ENCODE data around the gene GGT6. TPM values are rescaled to one million over a fixed set of nuclear protein-coding genes. Genes with fewer than 3 reads are reported as not detected.

The GGT6 gene
- polyA plus RNA-seq, 1 experiment = not detected

DNA sequence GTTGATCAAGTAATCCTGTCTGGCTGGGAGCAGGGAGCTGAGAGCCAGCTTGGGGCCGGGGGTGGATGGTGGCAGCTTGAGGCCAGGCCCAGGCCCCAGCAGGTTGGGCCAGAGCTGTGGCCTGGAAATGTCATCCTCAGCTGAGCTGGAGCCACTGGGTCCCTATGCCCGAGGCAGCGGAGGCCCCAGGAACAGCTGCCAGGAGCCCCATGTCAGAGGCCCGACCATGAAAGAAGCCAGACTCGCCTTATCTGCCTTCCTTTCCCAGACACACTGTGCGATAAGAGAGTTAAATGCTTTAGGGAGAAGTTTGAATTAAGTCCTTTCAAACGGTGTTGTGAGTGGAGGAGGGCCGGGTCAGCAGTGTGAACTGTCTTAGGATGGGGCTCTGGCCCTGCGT lies 27.4 kb upstream of the GGT6 start:
- no peak overlapping the region for H3K4me3 ChIP-seq (ENCODE audit: low read depth, low read length)
- POLR2A ChIA-PET = no interaction called here
- TF ChIP-seq, protein P1, sequence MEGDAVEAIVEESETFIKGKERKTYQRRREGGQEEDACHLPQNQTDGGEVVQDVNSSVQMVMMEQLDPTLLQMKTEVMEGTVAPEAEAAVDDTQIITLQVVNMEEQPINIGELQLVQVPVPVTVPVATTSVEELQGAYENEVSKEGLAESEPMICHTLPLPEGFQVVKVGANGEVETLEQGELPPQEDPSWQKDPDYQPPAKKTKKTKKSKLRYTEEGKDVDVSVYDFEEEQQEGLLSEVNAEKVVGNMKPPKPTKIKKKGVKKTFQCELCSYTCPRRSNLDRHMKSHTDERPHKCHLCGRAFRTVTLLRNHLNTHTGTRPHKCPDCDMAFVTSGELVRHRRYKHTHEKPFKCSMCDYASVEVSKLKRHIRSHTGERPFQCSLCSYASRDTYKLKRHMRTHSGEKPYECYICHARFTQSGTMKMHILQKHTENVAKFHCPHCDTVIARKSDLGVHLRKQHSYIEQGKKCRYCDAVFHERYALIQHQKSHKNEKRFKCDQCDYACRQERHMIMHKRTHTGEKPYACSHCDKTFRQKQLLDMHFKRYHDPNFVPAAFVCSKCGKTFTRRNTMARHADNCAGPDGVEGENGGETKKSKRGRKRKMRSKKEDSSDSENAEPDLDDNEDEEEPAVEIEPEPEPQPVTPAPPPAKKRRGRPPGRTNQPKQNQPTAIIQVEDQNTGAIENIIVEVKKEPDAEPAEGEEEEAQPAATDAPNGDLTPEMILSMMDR (IDR thresholded peaks at IDR 0.05; ENCODE audit: insufficient read depth, low read depth, low read length) = no peak
- H3K27me3 ChIP-seq (ENCODE audit: control insufficient read depth, insufficient read depth, low read length) = peaks cover 39% of the 10 kb centered on the region
- CTCF ChIA-PET = interaction anchor here (4.7 kb wide), 1 partner anchor 21 kb away, joined by 37 read pairs; no protein-coding TSS in a partner anchor
- DNase-seq (ENCODE audit: low read depth) = no peak
- no peaks in the 10 kb centered on the region for H3K36me3 ChIP-seq (ENCODE audit: control insufficient read depth, insufficient read depth, low read length)

DNA sequence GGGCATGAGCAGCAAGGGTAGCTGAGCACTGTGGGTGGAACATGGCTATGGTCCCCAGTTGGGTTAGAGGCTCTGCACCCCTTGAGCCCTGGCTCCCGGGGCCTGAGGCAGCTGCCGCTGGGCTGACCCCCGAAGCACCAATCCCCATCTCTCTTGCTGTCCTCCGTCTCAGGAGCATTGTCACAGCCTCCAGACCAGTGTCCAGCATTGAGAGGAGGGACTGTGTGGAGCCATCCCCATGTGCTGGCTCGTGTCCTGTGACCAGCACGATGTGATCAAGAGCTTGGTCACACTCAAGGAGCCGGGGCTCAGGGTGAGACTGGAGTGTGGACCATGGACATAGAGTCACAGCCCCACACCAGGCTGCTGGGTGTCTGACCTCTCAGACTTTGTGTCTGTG lies 26.8 kb upstream of the GGT6 start:
- POLR2A ChIA-PET = no interaction called here
- CTCF ChIA-PET = interaction anchor here (0.8 to 4.7 kb wide), 3 partner anchors 13 to 37 kb away, joined by 3 to 37 read pairs (median 3); no protein-coding TSS in a partner anchor
- Histone ChIP-seq H3K36me3 (ENCODE audit: control insufficient read depth, insufficient read depth, low read length) (no peaks in the 10 kb centered on the region), H3K4me3 (ENCODE audit: low read depth, low read length) (no peak overlapping the region), H3K27me3 (ENCODE audit: control insufficient read depth, insufficient read depth, low read length) (peaks cover 45% of the 10 kb centered on the region)
- no peak for DNase-seq (ENCODE audit: low read depth)
- TF ChIP-seq, protein P1 (IDR thresholded peaks at IDR 0.05; ENCODE audit: insufficient read depth, low read depth, low read length) = no peak

DNA sequence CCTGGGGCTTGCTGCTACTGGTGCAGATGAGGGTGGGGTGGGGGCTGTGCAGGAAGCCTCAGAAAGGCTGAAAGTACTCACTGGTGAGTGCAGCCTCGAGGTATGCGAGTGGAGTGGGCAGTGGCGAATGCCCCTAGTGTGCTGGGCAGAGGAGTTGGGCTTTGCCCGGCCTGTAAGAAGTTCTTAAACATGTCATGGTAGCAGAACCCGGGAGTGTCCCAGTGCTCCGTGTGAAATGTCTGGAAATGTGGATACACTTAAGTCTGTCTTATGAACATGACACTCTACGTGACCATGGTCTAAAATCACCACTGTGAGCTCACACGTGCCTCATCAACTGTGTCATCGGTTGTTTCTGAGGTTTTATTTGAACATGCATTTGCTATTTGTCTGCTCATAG lies 25.7 kb upstream of the GGT6 start:
- ChIA-PET POLR2A (no interaction called here), CTCF (interaction anchor here (0.7 to 4.7 kb wide), 4 partner anchors 20 to 165 kb away, joined by 3 to 37 read pairs (median 3); no protein-coding TSS in a partner anchor)
- H3K27me3 ChIP-seq (ENCODE audit: control insufficient read depth, insufficient read depth, low read length) = peaks cover 45% of the 10 kb centered on the region
- TF ChIP-seq, protein P1 (IDR thresholded peaks at IDR 0.05; ENCODE audit: insufficient read depth, low read depth, low read length) = no peak
- H3K4me3 ChIP-seq (ENCODE audit: low read depth, low read length) = no peak overlapping the region
- no peaks in the 10 kb centered on the region for H3K36me3 ChIP-seq (ENCODE audit: control insufficient read depth, insufficient read depth, low read length)
- no peak for DNase-seq (ENCODE audit: low read depth)

DNA sequence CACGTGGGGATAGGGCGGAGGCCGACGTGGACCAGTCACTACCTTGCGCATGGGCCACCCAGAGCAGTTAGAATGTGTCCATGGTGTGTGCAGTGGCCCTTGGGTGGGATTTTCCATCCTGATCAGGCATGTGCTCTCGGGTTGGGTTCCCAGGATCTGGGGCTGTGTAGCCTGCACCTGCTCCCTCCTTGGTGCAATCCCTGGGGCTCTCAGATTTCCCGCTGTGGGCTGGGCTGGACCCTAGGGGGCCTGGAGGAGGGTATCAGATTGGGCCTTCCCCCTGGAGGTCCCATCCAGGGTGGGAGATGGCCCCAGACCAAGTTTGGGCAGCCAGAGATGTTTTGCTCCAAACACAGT lies 25.2 kb upstream of the GGT6 start:
- no peaks in the 10 kb centered on the region for H3K36me3 ChIP-seq (ENCODE audit: control insufficient read depth, insufficient read depth, low read length)
- H3K27me3 ChIP-seq (ENCODE audit: control insufficient read depth, insufficient read depth, low read length) = peaks cover 45% of the 10 kb centered on the region
- ChIA-PET POLR2A (no interaction called here), CTCF (interaction anchor here (1.2 to 4.7 kb wide), 2 partner anchors 19 to 164 kb away, joined by 3 to 37 read pairs; no protein-coding TSS in a partner anchor)
- DNase-seq (ENCODE audit: low read depth) = no peak
- TF ChIP-seq, protein P1 (IDR thresholded peaks at IDR 0.05; ENCODE audit: insufficient read depth, low read depth, low read length) = no peak
- H3K4me3 ChIP-seq (ENCODE audit: low read depth, low read length) = no peak overlapping the region

DNA sequence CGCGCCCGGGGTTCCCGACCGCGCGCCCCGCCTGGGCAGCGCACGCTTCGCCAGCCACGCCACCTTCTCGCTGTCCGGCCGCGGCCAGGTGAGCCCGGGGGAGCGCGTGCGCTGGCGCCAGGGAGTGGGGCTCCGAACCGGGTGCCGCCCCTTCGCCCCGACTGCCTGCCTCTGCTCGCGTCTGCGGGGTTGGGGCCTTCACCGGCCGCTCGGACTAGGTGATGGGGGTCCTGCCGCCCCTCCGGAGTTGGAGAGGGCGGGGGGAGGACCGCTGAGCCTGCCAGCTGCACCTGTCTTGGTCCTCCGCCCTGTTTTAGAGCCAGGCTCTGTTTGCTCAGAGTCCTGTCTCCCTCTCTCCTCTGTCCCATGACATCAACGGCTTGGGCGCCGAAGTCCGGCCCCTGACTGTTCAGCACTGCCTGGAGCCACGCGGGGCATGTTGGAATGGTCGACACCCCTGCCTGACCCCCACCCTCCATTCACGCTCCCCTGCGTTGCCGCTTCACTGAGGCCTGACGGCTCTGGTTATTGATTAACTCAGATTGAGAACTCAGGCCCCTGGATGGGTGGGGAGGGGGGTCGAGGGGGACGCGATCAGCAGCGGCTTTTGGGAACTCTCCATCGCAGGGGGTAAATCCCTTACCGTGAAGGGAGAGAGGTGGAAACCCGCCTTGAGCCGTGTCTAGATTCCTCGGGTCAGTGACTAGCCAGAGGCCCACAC lies 24.7 kb upstream of the GGT6 start:
- POLR2A ChIA-PET = no interaction called here
- CTCF ChIA-PET = no interaction called here
- TF ChIP-seq, protein P1 (IDR thresholded peaks at IDR 0.05; ENCODE audit: insufficient read depth, low read depth, low read length) = no peak
- H3K27me3 ChIP-seq (ENCODE audit: control insufficient read depth, insufficient read depth, low read length) = peaks cover 45% of the 10 kb centered on the region
- no peaks in the 10 kb centered on the region for H3K36me3 ChIP-seq (ENCODE audit: control insufficient read depth, insufficient read depth, low read length)
- no peak for DNase-seq (ENCODE audit: low read depth)
- H3K4me3 ChIP-seq (ENCODE audit: low read depth, low read length) = no peak overlapping the region
